ENCODE data around the gene PRDM5. TPM values are rescaled to one million over a fixed set of nuclear protein-coding genes. Genes with fewer than 3 reads are reported as not detected.

The PRDM5 gene
- polyA plus RNA-seq, 1 donor from 2014 or later: 1.6 TPM

GRCh38 chr4:120918788-120919187 is 3.7 kb downstream of the PRDM5 start:
- H3K27me3 ChIP-seq (ENCODE audit: insufficient read depth, low read depth, low read length): peaks cover under 1% of the 10 kb centered on the region
- H3K9ac ChIP-seq (ENCODE audit: low read length): no peak overlapping the region
- H3F3A ChIP-seq (ENCODE audit: insufficient read depth, low read length, poor library complexity, severe bottlenecking): no peaks in the 10 kb centered on the region
- no peaks in the 10 kb centered on the region for H3K36me3 ChIP-seq (ENCODE audit: insufficient read depth, low read length)
- H2AFZ ChIP-seq (ENCODE audit: low read depth, low read length): no peak overlapping the region
- no peak for TF ChIP-seq SMC3 (conservative IDR thresholded peaks at IDR 0.05; ENCODE audit: poor library complexity)
- no peak for TF ChIP-seq EZH2 (IDR thresholded peaks at IDR 0.05; ENCODE audit: borderline replicate concordance, insufficient read depth, low read length, poor library complexity, severe bottlenecking)
- TF ChIP-seq TAF1 (IDR thresholded peaks at IDR 0.05; ENCODE audit: low read depth): no peak
- TF ChIP-seq MXI1 (conservative IDR thresholded peaks at IDR 0.05; ENCODE audit: poor library complexity, severe bottlenecking): no peak
- TF ChIP-seq EP300 (conservative IDR thresholded peaks at IDR 0.05; ENCODE audit: poor library complexity, severe bottlenecking): no peak
- TF ChIP-seq POLR2AphosphoS5 (IDR thresholded peaks at IDR 0.05): no peak
- TF ChIP-seq CTCF (IDR thresholded peaks at IDR 0.05; ENCODE audit: poor library complexity, severe bottlenecking): no peak
- TF ChIP-seq RAD21 (conservative IDR thresholded peaks at IDR 0.05): no peak
- no peak for TF ChIP-seq REST (IDR thresholded peaks at IDR 0.05; ENCODE audit: borderline replicate concordance)
- H3K4me2 ChIP-seq (ENCODE audit: low read length): no peak overlapping the region
- H3K27ac ChIP-seq (ENCODE audit: low read length): no peak overlapping the region
- H3K9me2 ChIP-seq (ENCODE audit: insufficient read depth, low read length): no peaks in the 10 kb centered on the region
- no peaks in the 10 kb centered on the region for H3K9me3 ChIP-seq (ENCODE audit: low read length)
- H4K20me1 ChIP-seq (ENCODE audit: insufficient read depth): no peaks in the 10 kb centered on the region
- no peaks in the 10 kb centered on the region for H3K79me2 ChIP-seq (replicated peaks; ENCODE audit: insufficient read depth, low read length)
- no peak overlapping the region for H3K4me3 ChIP-seq (ENCODE audit: low read length)

- Histone ChIP-seq H3K9me3 (ENCODE audit: low read length) (no peaks in the 10 kb centered on the region), H3K4me2 (ENCODE audit: low read length) (no peak overlapping the region), H3K79me2 (replicated peaks; ENCODE audit: insufficient read depth, low read length) (no peaks in the 10 kb centered on the region), H3K4me3 (ENCODE audit: low read length) (no peak overlapping the region), H3F3A (ENCODE audit: insufficient read depth, low read length, poor library complexity, severe bottlenecking) (no peaks in the 10 kb centered on the region), H3K9ac (ENCODE audit: low read length) (no peak overlapping the region), H3K27me3 (ENCODE audit: insufficient read depth, low read depth, low read length) (no peaks in the 10 kb centered on the region), H3K9me2 (ENCODE audit: insufficient read depth, low read length) (no peaks in the 10 kb centered on the region), H4K20me1 (ENCODE audit: insufficient read depth) (no peaks in the 10 kb centered on the region), H3K36me3 (ENCODE audit: insufficient read depth, low read length) (no peaks in the 10 kb centered on the region), H2AFZ (ENCODE audit: low read depth, low read length) (no peak overlapping the region), H3K27ac (ENCODE audit: low read length) (no peak overlapping the region)
- no peak for TF ChIP-seq EZH2 (IDR thresholded peaks at IDR 0.05; ENCODE audit: borderline replicate concordance, insufficient read depth, low read length, poor library complexity, severe bottlenecking)
- no peak for TF ChIP-seq SMC3 (conservative IDR thresholded peaks at IDR 0.05; ENCODE audit: poor library complexity)
- no peak for TF ChIP-seq TAF1 (IDR thresholded peaks at IDR 0.05; ENCODE audit: low read depth)
- no peak for TF ChIP-seq REST (IDR thresholded peaks at IDR 0.05; ENCODE audit: borderline replicate concordance)
- no peak for TF ChIP-seq MXI1 (conservative IDR thresholded peaks at IDR 0.05; ENCODE audit: poor library complexity, severe bottlenecking)
- TF ChIP-seq POLR2AphosphoS5 (IDR thresholded peaks at IDR 0.05): no peak
- no peak for TF ChIP-seq CTCF (IDR thresholded peaks at IDR 0.05; ENCODE audit: poor library complexity, severe bottlenecking)
- no peak for TF ChIP-seq EP300 (conservative IDR thresholded peaks at IDR 0.05; ENCODE audit: poor library complexity, severe bottlenecking)
- TF ChIP-seq RAD21 (conservative IDR thresholded peaks at IDR 0.05): no peak
Measured at GRCh38 chr4:120918092-120918491, 4.4 kb downstream of the PRDM5 start.
